GM23248 (cell line): ENCODE results near the gene ANAPC7.

Experiments
- EZH2 ChIP-seq: fragments of 200-600 bp; sonication (generic); IDR thresholded peaks from 2 replicates; pipeline ENCODE4 v1.6.1; 2018; ENCODE audit warnings: antibody characterized with exemption, mild to moderate bottlenecking; ENCODE audit not compliant: insufficient read depth, poor library complexity, severe bottlenecking
- EZH2phosphoT487 ChIP-seq: fragments of 200-600 bp; sonication (generic); IDR thresholded peaks from 2 replicates; pipeline ENCODE4 v1.6.1; 2018; ENCODE audit warnings: antibody characterized with exemption, moderate library complexity, mild to moderate bottlenecking, low read depth; ENCODE audit not compliant: insufficient read depth

DNA sequence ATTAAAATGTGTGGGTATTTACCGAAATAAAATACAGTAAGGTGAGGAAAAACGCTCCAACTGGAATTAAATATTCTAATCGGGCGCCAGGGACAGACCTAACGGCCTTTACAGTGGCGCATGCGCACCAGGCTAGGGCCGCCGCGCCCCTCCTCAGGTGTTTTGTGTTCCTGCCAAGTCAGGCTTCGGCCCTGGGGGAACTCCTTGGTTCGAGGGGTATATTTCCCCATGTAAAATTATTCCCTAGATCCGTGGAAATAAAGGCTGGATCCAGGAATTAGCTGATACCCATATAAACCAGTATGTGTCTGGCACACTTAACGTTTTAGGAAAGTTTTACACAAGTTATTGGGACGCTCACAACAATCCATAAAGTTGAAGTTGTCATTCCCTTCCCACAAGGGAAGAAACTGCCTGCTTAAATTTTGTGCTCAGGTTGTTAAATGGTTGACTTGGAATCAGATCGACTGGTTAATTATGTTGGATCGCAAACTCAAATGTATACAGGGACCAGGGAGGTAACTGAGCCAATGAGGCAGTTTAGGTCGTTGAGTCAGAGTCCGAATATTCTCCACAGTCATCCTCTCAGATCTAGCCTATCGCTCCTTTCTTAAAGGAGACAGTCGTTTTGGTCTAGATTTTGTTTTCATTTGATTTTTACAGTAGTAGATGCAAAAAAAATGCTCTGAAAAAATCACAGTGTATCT lies 621 bp upstream of the ANAPC7 start:
- TF ChIP-seq EZH2phosphoT487 (no peak), EZH2 (no peak)
